ENCODE measurements around the gene SNRNP200.
"Not testable (repeated sequence)": the region's sequence is repeated elsewhere in the genome, so short reads cannot be mapped to it uniquely, and the experiment has no call there.

SNRNP200 gene

GRCh38 chr2:96325041-96325883 lies 19.9 kb upstream of the SNRNP200 start, which contains the start of gene ITPRIPL1:
Gene ITPRIPL1, plus strand, starts transcription at chr2:96325317. Its CDS starts 523 bp downstream, at chr2:96325840.
- DNase-seq (ENCODE audit: low spot score) = peak; percentile 52

GRCh38 chr2:96324721-96325040 lies 19.3 kb upstream of the SNRNP200 start:
- no peak for DNase-seq (ENCODE audit: low spot score)

- no peak for DNase-seq (ENCODE audit: low spot score)
Observed at GRCh38 chr2:96323849-96324248, 18.5 kb upstream of the SNRNP200 start.

GRCh38 chr2:96320728-96321622 lies 15.6 kb upstream of the SNRNP200 start:
- peak; percentile 40 for DNase-seq (ENCODE audit: low spot score)

GRCh38 chr2:96320326-96320725 lies 15.0 kb upstream of the SNRNP200 start:
- no peak for DNase-seq (ENCODE audit: low spot score)

- DNase-seq (ENCODE audit: low spot score) = no peak
Observed at GRCh38 chr2:96319396-96319795, 14.1 kb upstream of the SNRNP200 start.

- no peak for DNase-seq (ENCODE audit: low spot score)
Observed at GRCh38 chr2:96318723-96319122, 13.4 kb upstream of the SNRNP200 start.

- no peak for DNase-seq (ENCODE audit: low spot score)
Observed at GRCh38 chr2:96317584-96317997, 12.2 kb upstream of the SNRNP200 start.

- DNase-seq (ENCODE audit: low spot score) = no peak
Observed at GRCh38 chr2:96316999-96317398, 11.7 kb upstream of the SNRNP200 start.

GRCh38 chr2:96315400-96316071 lies 10.2 kb upstream of the SNRNP200 start:
- DNase-seq (ENCODE audit: low spot score) = no peak

GRCh38 chr2:96315005-96315399 lies 9.7 kb upstream of the SNRNP200 start:
- no peak for DNase-seq (ENCODE audit: low spot score)

- DNase-seq (ENCODE audit: low spot score) = no peak
Observed at GRCh38 chr2:96308248-96308647, 2.9 kb upstream of the SNRNP200 start.

- no peak for DNase-seq (ENCODE audit: low spot score)
Observed at GRCh38 chr2:96306370-96306769, 1.0 kb upstream of the SNRNP200 start.

GRCh38 chr2:96305979-96306308 lies 598 bp upstream of the SNRNP200 start:
- no peak for DNase-seq (ENCODE audit: low spot score)

- DNase-seq (ENCODE audit: low spot score) = no peak
Observed at GRCh38 chr2:96304606-96305005, 740 bp downstream of the SNRNP200 start.

GRCh38 chr2:96301865-96302264 lies 3.5 kb downstream of the SNRNP200 start:
- no peak for DNase-seq (ENCODE audit: low spot score)

GRCh38 chr2:96296925-96297324 lies 8.4 kb downstream of the SNRNP200 start:
- no peak for DNase-seq (ENCODE audit: low spot score)

GRCh38 chr2:96294271-96294670 lies 11.1 kb downstream of the SNRNP200 start:
- DNase-seq (ENCODE audit: low spot score) = not testable (repeated sequence)

- DNase-seq (ENCODE audit: low spot score) = no peak
Observed at GRCh38 chr2:96291751-96292150, 13.6 kb downstream of the SNRNP200 start.

- DNase-seq (ENCODE audit: low spot score) = no peak
Observed at GRCh38 chr2:96287273-96287856, 18.0 kb downstream of the SNRNP200 start.

- no peak for DNase-seq (ENCODE audit: low spot score)
Observed at GRCh38 chr2:96276787-96277499, 28.4 kb downstream of the SNRNP200 start.
